HG03139 (cell line): Measurements from ENCODE around the gene ZMYND8.
"Not testable (repeated sequence)": the region's sequence is repeated elsewhere in the genome, so short reads cannot be mapped to it uniquely, and the experiment has no call there.

Experiments
- ATAC-seq: cut with Tn5 transposase; IDR thresholded peaks from one replicate; pipeline ENCODE4 v1.9.1; 2021; ENCODE audit not compliant: unreplicated experiment

The ZMYND8 gene

GRCh38 chr20:47251154-47252020, 105.1 kb downstream of the ZMYND8 start:
- no peak for ATAC-seq

DNA sequence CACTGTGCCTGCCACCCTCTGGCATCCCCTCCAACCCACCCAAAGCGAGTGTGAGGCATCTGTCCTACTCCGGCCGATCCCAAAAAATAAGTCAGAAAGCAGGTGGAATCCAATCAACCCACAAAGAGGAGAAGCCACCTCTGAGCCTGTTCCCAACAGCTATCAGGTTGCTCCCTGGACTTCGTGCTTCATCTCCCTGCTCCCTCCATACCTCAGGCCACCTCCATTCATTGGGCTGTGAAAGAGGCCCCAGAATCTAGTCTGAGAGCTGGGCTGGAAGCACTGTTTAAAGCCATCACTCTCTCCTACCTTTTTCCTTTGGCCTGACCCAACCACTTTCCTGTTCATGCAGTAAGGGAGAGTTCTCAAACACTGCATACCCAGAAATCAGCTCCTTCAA, 106.1 kb downstream of the ZMYND8 start:
- ATAC-seq: no peak

DNA sequence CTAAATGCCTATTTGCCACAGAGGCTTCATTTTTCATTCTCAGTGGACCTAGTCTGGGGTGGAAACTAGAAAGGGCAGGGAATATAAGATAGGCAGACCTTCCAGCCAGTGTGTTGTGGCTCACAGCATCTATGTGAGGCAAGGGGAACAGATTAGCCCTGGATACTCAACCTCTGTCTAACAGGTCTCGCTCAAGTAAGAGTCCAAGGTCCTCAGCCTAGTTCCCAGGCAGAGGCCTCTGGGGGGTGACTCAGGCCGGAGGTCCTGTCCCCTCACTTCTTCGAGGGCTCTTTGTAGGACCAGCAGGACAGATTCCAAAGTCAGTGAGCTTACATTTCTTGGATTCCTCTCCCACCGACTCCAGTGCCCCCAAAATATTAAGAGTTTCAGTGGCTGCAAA, 106.6 kb downstream of the ZMYND8 start:
- ATAC-seq: no peak

GRCh38 chr20:47248448-47248966, 108.0 kb downstream of the ZMYND8 start:
- no peak for ATAC-seq

GRCh38 chr20:47247972-47248371, 108.5 kb downstream of the ZMYND8 start:
- ATAC-seq: no peak

DNA sequence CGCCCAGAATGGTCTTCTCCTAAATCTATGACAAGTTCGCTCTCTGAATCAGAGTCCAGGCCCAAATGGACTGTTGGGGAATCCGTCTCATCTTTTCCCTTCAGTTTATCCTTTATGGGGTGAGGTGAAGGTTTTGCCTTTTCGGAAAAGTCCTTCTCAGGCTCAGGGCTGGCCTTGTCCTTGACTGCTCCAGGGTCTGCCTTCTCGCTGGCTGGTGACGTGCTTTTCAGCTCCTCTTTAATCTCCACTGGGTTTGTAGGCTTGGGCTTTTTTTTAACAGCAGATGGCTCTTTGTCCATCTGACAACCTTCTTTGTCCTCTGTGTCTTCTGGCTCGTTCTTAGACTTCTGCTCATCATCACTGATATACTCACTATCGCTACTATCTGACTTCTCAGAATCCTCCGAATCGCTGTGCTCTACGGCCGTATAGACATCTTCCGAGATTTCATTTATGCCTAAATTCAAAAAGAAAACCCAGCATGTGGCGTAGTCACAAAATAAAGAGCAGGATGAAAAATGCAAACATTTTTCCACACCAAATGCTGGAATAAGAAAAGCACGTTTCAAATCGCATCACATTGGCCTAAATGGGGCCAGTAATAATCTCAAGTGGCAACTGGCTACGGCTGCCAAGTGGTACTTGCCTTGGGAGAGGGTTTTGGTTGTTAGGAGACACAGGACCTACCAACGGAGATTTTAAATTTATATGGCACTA, 110.3 kb downstream of the ZMYND8 start:
- ATAC-seq: no peak

- ATAC-seq: not testable (repeated sequence)
These were observed 111.3 kb downstream of the ZMYND8 start for GRCh38 chr20:47245166-47245565.

DNA sequence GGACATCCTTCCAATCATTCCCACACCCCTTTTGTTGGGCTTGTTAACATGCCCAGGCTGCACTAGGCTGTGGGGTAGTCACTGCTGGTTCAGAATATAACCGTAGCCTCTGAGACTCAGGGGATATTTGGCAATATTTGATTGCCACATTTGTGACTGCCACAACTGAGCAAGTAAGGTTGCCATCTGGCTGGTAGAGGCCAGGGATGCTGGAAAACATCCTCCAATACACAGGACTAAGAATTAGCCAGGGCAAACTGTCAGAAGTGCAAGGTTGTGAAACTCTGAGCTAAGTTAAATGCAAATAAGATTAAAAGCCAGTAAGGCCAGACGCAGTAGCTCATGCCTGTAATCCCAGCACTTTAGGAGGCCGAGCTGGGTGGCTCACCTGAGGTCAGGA, 112.0 kb downstream of the ZMYND8 start:
- ATAC-seq: no peak

DNA sequence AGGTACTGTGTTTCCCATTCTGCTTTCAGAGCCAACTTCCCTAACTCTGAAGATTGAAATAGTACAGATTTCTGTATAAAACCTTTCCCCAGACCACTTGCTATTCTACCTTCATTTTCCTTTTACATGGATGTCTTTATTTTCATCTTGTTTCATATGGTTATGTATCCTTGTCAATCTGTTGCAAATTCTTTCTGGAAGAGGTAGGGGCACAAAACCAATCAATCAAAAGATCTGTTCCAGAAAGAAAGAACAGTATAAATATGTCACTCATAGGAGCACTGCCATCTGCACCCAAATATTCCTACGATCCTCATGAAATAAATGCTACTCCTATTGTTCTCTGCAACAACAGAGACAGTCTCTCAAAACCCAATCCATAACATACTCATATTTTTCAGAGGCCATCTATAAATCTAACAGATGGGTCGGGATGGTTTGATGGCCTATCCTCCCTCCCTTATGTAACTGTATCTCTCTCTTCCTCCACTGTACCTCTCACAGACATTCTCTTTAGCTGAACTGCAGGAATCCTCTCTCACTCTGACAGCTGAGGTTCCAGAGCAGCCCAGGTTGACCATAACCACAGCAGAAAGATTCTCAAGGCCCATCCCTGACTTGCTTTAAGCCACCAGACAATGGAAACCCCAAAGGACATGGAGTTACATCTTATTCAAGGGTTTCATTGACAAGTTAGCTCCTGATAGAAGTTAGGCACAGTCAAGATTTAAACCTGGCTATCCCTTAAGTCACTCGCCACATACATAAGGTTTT, 112.8 kb downstream of the ZMYND8 start:
- no peak for ATAC-seq

DNA sequence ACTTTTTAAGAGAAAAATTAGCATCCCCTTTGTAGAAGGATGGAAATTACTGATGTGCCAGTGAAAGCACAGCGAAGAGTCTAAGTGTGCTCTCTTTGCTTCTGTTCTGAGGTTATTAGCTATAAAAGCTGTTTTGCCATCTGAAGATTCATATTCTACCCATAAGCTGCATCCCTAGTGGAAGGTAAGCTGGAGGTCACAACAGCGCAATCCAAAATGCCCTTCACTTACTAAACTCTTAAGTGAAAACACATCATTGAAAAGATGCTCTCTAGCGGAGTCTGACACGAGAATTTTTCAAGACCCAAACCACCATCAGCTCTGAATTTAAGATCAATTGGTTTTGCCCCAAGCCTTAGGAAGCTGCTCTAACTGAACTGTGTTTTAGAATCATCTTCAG, 113.5 kb downstream of the ZMYND8 start:
- no peak for ATAC-seq

DNA sequence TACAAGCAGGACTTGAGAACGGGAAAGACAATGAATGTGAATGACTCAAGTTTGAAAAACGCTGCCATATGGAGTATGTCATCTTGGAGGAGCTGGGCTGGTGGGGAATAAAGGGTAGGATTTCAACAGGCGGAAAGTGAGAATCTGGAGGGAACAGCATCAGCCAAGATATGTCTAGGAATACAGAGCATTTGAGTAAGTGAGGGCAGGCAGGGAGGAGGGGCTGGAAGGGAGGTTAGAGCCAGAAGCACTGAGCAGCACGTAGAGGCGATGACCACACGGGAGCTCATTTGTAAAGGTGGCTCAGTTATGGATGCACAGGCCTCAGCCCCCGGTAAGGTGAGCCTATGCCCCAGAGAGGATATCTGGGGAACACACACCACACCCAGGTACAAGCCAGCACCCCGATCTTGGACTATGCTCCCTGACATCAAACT, 115.1 kb downstream of the ZMYND8 start:
- ATAC-seq: no peak

- ATAC-seq: not testable (repeated sequence)
These were observed 116.4 kb downstream of the ZMYND8 start for GRCh38 chr20:47240096-47240495.

- no peak for ATAC-seq
These were observed 116.8 kb downstream of the ZMYND8 start for GRCh38 chr20:47239719-47240067.

GRCh38 chr20:47238780-47239718, 117.5 kb downstream of the ZMYND8 start:
- no peak for ATAC-seq

DNA sequence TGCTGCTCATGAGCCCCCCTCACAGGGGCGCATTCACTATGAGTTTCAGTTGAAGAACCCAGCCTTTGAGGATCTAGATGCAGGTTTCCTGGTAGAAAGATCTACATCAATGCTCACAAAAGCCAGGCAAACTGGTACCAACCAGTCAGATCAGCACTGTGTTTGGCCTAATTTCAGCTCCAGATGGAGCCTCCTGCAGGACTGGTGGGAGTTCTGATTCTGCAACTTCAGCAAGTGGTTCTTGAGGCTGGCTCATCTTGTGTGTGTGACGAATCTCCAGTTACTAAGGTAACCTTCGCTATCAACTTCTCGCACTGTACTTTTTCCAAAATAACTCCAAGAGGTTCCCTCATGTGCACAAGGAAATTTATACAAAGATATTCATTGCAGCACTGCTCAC, 118.8 kb downstream of the ZMYND8 start:
- no peak for ATAC-seq

DNA sequence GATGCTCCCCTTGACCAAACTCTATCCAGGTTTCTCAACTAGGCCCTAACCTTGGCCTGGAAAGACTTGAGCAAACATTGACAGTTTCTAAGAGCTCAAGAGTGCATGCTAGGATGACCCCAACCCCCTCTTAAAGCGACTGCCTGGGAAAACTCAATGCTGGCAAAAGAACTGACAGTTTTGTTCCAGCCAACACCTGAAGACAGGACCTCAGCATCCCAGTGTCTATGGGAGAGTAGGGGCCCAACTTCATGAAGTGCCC, 119.9 kb downstream of the ZMYND8 start:
- ATAC-seq: no peak

- ATAC-seq: no peak
These were observed 120.5 kb downstream of the ZMYND8 start for GRCh38 chr20:47235853-47236638.

GRCh38 chr20:47235111-47235510, 121.4 kb downstream of the ZMYND8 start:
- no peak for ATAC-seq

DNA sequence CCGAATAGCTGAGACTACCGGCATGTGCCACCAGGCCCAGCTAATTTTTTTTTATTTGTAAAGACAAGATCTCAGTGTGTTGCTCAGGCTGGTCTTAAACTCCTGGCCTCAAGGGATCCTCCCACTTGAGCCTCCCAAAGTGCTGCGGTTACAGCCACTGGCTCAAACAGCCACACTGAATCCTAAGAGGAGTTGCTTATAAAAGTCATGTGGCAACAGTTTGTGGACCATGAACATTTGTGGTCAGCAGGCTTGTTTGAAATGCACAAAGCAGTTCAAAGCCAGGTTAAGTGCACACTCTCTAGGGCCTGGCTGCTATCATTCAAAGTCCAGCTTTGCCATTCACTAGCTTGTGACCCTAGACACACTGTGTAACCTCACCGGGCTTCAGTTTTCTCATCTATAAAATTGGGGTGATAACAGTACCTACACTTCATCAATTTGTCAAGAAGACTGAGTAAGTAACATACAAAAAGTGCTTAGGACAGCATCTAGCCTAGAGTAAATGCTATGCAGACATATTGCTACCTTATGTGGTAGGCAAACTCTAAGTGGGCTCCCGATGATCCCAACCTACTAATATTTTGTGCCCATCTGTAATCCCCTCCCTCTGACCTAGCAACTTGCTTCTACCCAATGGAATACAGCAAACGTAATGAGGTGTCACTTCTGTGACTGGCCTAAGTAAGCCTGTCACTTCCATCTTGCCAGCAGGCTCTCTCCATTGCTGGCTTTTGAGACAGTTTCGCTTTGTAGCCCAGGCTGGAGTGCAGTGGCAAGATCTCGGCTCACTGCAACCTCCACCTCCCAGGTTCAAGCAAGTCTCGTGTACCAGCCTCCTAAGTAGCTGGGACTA, 122.9 kb downstream of the ZMYND8 start:
- ATAC-seq: no peak
